ENCODE measurements around the gene WWOX. TPM values are rescaled to one million over a fixed set of nuclear protein-coding genes. Genes with fewer than 3 reads are reported as not detected.

WWOX gene
- total and polyA plus RNA-seq, 2 of the 8 experiments (the other 6 are each of a cell fraction or from before 2014, with no cell fraction given): 5.4 to 16.7 TPM

DNA sequence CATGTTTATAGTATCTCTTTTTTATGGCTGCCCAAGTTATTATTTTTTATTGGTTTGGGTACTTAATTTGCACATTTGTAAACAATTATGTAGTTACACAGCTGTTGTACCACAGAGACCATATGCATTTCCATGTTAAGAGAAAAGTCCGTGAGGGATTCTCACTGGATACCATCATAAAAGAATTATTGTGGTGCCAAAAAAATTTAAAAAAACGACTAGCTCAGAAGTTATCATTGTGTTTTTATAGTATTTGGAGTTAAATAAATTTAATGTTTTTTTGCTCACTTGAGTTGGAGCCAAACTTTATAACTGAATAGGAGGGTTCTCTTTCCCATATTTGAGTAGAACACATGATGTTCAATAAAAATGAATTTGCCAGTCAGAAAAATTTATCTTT, 618.7 kb downstream of the WWOX start (continued):
- TF ChIP-seq, protein P1, sequence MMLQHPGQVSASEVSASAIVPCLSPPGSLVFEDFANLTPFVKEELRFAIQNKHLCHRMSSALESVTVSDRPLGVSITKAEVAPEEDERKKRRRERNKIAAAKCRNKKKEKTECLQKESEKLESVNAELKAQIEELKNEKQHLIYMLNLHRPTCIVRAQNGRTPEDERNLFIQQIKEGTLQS (IDR thresholded peaks at IDR 0.05; ENCODE audit: insufficient read depth, low read depth, low read length): no peak
- TF ChIP-seq EGR1 (IDR thresholded peaks at IDR 0.05; ENCODE audit: borderline replicate concordance, low read depth, low read length): no peak

Measured in H1 (cell line).